Naive thymus-derived CD4-positive, alpha-beta T cell (primary cell): ENCODE results near the gene SCGN. TPM values are rescaled to one million over a fixed set of nuclear protein-coding genes. Genes with fewer than 3 reads are reported as not detected.

Experiments
- ATAC-seq: fragments of 150-1000 bp; cut with Tn5 transposase; 2 replicates; pipeline ENCODE4 v1.10.0; 2021; ENCODE audit warnings: mild to moderate bottlenecking, moderate library complexity
- CTCF ChIA-PET: fragments of 350-600 bp; sonication (Branson Sonifier 250); formaldehyde crosslinking; loops from one replicate; lab custom pipeline; 2021; ENCODE audit warnings: antibody characterized with exemption; lab: Charles Lee
- POLR2A ChIA-PET: fragments of 350-600 bp; sonication (Branson Sonifier 250); formaldehyde crosslinking; loops from one replicate; lab custom pipeline; 2021; ENCODE audit warnings: antibody characterized with exemption, inconsistent platforms; lab: Charles Lee
- DNase-seq, 9 donors: peaks; one replicate each; pipeline versions ENCODE4 v3.0.0 to v3.0.0-alpha.2; 2020 to 2022; ENCODE audit warnings: mixed read lengths in 1 of 9
- H3K27ac ChIP-seq: one replicate; pipeline ENCODE4 v1.7.0; 2013; ENCODE audit warnings: mild to moderate bottlenecking, low read depth, low read length, moderate library complexity
- H3K27me3 ChIP-seq, 2 donors: one replicate each; pipeline ENCODE4 v1.7.0; 2013; ENCODE audit warnings: low read length in 2 of 2, mild to moderate bottlenecking in 2 of 2, moderate library complexity in 2 of 2; ENCODE audit not compliant: control insufficient read depth in 2 of 2, insufficient read depth in 2 of 2
- H3K36me3 ChIP-seq, 3 experiments: 1 replicate in 2 of 3; 2 replicates in 1 of 3; pipeline ENCODE4 v1.7.0; 2013; ENCODE audit warnings: low read length in 3 of 3, mild to moderate bottlenecking in 3 of 3, moderate library complexity in 1 of 3; ENCODE audit not compliant: insufficient read depth in 3 of 3, control insufficient read depth in 2 of 3
- H3K4me1 ChIP-seq, 2 donors: one replicate each; pipeline ENCODE4 v1.7.0; 2013; ENCODE audit warnings: low read length in 2 of 2, mild to moderate bottlenecking in 2 of 2, moderate library complexity in 1 of 2; ENCODE audit not compliant: control insufficient read depth in 2 of 2, insufficient read depth in 2 of 2
- H3K4me3 ChIP-seq: 2 replicates; pipeline ENCODE4 v1.7.0; 2013; ENCODE audit warnings: mild to moderate bottlenecking, low read length
- H3K9me3 ChIP-seq, 3 experiments: 1 replicate in 2 of 3; 2 replicates in 1 of 3; pipeline ENCODE4 v1.7.0; 2013; ENCODE audit warnings: low read length in 3 of 3; ENCODE audit not compliant: control insufficient read depth in 2 of 3
- H3K27ac Mint-ChIP-seq, 9 donors: one replicate each; pipeline ENCODE4 v1.8.0; 2020 to 2022; ENCODE audit warnings: mixed read lengths in 9 of 9, mild to moderate bottlenecking in 8 of 9, moderate library complexity in 5 of 9, inconsistent platforms in 2 of 9
- H3K27me3 Mint-ChIP-seq, 5 donors: one replicate each; pipeline ENCODE4 v1.8.0; 2021 to 2022; ENCODE audit warnings: mixed read lengths in 5 of 5, mild to moderate bottlenecking in 1 of 5
- H3K36me3 Mint-ChIP-seq, 5 donors: one replicate each; pipeline ENCODE4 v1.8.0; 2020 to 2022; ENCODE audit warnings: mixed read lengths in 5 of 5, mild to moderate bottlenecking in 3 of 5, inconsistent platforms in 1 of 5
- H3K4me1 Mint-ChIP-seq, 7 donors: one replicate each; pipeline ENCODE4 v1.8.0; 2020 to 2022; ENCODE audit warnings: mixed read lengths in 7 of 7, mild to moderate bottlenecking in 3 of 7, inconsistent platforms in 1 of 7
- H3K4me3 Mint-ChIP-seq, 10 donors: one replicate each; pipeline ENCODE4 v1.8.0; 2020 to 2022; ENCODE audit warnings: mild to moderate bottlenecking in 10 of 10, mixed read lengths in 10 of 10, moderate library complexity in 6 of 10, inconsistent platforms in 2 of 10
- H3K9me3 Mint-ChIP-seq, 11 donors: one replicate each; pipeline ENCODE4 v1.8.0; 2020 to 2022; ENCODE audit warnings: mixed read lengths in 11 of 11, mild to moderate bottlenecking in 4 of 11, inconsistent platforms in 1 of 11, moderate library complexity in 1 of 11
- intact Hi-C, 2 donors: fragments of 100-400 bp; cut with micrococcal nuclease; formaldehyde crosslinking; loops; one replicate each; pipeline ENCODE4 v1.15.1; 2023
- polyA plus RNA-seq, 2 donors: library from polyadenylated mRNA; unstranded; fragments of 300-500 nt; fragmentation: Illumina TruSeq; gene quantifications; one replicate each; pipeline ENCODE4 v1.2.3, GENCODE V29; 2021
- total RNA-seq, 6 experiments: library from RNA in 5 of 6; stranded (reverse) in 5 of 6; gene quantifications; 1 replicate in 5 of 6; 2 replicates in 1 of 6; pipeline ENCODE4 v1.2.3 and lab custom pipeline; 2021 to 2026

Gene SCGN
- total and polyA plus RNA-seq, 7 experiments from 2014 or later: not detected

DNA sequence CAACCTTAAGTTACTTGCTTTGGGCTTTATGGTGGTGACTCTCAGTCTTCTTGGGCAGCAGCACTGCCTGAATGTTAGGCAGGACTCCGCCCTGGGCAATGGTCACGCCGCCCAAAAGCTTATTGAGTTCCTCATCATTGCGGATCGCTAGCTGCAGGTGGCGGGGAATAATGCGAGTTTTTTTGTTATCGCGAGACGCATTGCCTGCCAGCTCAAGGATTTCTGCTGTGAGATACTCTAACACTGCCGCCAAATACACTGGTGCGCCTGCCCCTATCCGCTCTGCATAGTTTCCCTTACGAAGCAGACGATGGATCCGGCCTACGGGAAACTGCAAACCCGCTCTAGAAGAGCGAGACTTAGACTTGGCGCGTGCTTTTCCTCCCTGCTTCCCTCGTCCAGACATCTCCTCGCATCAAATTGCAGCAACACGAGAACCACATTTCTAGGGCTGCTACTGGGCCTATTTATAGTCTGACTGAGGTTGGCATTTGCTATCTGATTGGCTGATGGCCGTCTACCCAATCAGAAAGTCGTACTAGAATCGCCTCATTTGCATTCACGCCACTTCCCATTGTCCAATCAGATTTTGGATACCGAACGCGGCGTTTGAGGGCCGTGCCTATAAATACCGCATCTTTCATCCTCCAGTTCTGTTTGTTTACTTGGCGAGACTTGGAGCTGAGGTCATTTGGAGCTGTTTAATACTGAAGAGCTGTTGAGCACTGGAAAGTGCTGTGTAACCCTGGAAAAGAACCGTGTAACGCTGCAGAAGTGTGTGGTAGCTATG, 74.3 kb downstream of the SCGN start:
- Histone ChIP-seq H3K27me3 (no peaks in the 10 kb centered on the region), H3K9me3 (no peaks in the 10 kb centered on the region), H3K4me1 (no peaks in the 10 kb centered on the region), H3K4me3 (no peak overlapping the region), H3K27ac (no peak overlapping the region), H3K36me3 (no peaks in the 10 kb centered on the region)
- no peak overlapping the region for H3K27ac Mint-ChIP-seq
- H3K9me3 Mint-ChIP-seq: peaks cover 0 to 5% (median 0%) of the 10 kb centered on the region in 11 donors
- no peaks in the 10 kb centered on the region for H3K4me1 Mint-ChIP-seq
- POLR2A ChIA-PET: no interaction called here
- ATAC-seq (no peak), DNase-seq (no peak)
- H3K36me3 Mint-ChIP-seq: no peaks in the 10 kb centered on the region
- intact Hi-C loops: no loop called here
- CTCF ChIA-PET: interaction anchor here (0.6 kb wide), 1 partner anchor 1887 kb away, joined by 3 read pairs; no protein-coding TSS in a partner anchor
- peaks cover 21 to 38% (median 21%) of the 10 kb centered on the region in 5 donors for H3K27me3 Mint-ChIP-seq
- no peak overlapping the region for H3K4me3 Mint-ChIP-seq

DNA sequence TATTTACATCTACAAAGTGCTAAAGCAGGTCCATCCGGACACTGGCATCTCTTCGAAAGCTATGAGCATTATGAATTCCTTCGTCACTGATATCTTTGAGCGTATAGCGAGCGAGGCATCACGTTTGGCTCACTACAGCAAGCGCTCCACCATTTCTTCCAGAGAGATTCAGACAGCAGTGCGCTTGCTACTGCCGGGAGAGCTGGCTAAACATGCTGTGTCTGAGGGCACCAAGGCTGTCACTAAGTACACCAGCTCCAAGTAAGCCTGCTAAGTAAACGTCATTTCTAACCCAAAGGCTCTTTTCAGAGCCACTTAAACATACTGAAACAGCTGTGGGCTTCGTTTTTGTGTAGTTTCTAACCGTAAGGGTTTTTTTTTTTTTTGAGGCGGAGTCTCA, 75.0 kb downstream of the SCGN start:
- H3K27ac Mint-ChIP-seq: no peak overlapping the region
- ATAC-seq (no peak), DNase-seq (no peak)
- H3K4me3 Mint-ChIP-seq: no peak overlapping the region
- H3K36me3 ChIP-seq: no peaks in the 10 kb centered on the region
- ChIA-PET CTCF (interaction anchor here (0.6 kb wide), 1 partner anchor 1887 kb away, joined by 3 read pairs; no protein-coding TSS in a partner anchor), POLR2A (no interaction called here)
- peaks cover 21 to 40% (median 27%) of the 10 kb centered on the region in 5 donors for H3K27me3 Mint-ChIP-seq
- no peak overlapping the region for H3K27ac ChIP-seq
- no peaks in the 10 kb centered on the region for H3K4me1 ChIP-seq
- H3K36me3 Mint-ChIP-seq: peaks cover 0 to 2% (median 0%) of the 10 kb centered on the region in 5 donors
- H3K9me3 Mint-ChIP-seq: peaks cover 0 to 6% (median 0%) of the 10 kb centered on the region in 11 donors
- H3K4me1 Mint-ChIP-seq: no peaks in the 10 kb centered on the region
- no peaks in the 10 kb centered on the region for H3K9me3 ChIP-seq
- H3K4me3 ChIP-seq: no peak overlapping the region
- no peaks in the 10 kb centered on the region for H3K27me3 ChIP-seq
- intact Hi-C loops: no loop called here

- Histone ChIP-seq H3K4me3 (no peak overlapping the region), H3K9me3 (no peaks in the 10 kb centered on the region), H3K27ac (no peak overlapping the region), H3K27me3 (peaks cover 0 to 7% of the 10 kb centered on the region in 2 donors), H3K36me3 (no peaks in the 10 kb centered on the region), H3K4me1 (no peaks in the 10 kb centered on the region)
- CTCF ChIA-PET: no interaction called here
- peaks cover 27 to 53% (median 48%) of the 10 kb centered on the region in 5 donors for H3K27me3 Mint-ChIP-seq
- intact Hi-C loops: no loop called here
- POLR2A ChIA-PET: interaction anchor here (1.3 kb wide), 1 partner anchor 132 kb away, joined by 4 read pairs; no protein-coding TSS in a partner anchor
- H3K36me3 Mint-ChIP-seq: peaks cover 0 to 3% (median 0%) of the 10 kb centered on the region in 5 donors
- no peak overlapping the region for H3K4me3 Mint-ChIP-seq
- ATAC-seq (no peak), DNase-seq (no peak)
- H3K4me1 Mint-ChIP-seq: no peaks in the 10 kb centered on the region
- H3K27ac Mint-ChIP-seq: no peak overlapping the region
- H3K9me3 Mint-ChIP-seq: peaks cover 0 to 11% (median 3%) of the 10 kb centered on the region in 11 donors
These were observed 78.9 kb downstream of the SCGN start for GRCh38 chr6:25730907-25731306.

- Mint-ChIP-seq H3K4me3 (no peak overlapping the region), H3K4me1 (no peaks in the 10 kb centered on the region), H3K9me3 (peaks cover 0 to 19% (median 6%) of the 10 kb centered on the region in 11 donors), H3K36me3 (peaks cover 0 to 3% (median 0%) of the 10 kb centered on the region in 5 donors), H3K27ac (no peak overlapping the region), H3K27me3 (peaks cover 35 to 58% (median 45%) of the 10 kb centered on the region in 5 donors)
- ChIA-PET POLR2A (interaction anchor here (1.3 kb wide), 1 partner anchor 131 kb away, joined by 4 read pairs; no protein-coding TSS in a partner anchor), CTCF (no interaction called here)
- no peak overlapping the region for H3K4me3 ChIP-seq
- ATAC-seq: no peak
- H3K27me3 ChIP-seq: peaks cover 0 to 7% of the 10 kb centered on the region in 2 donors
- H3K4me1 ChIP-seq: no peaks in the 10 kb centered on the region
- no peak overlapping the region for H3K27ac ChIP-seq
- no peaks in the 10 kb centered on the region for H3K9me3 ChIP-seq
- no peak for DNase-seq
- intact Hi-C loops: no loop called here
- no peaks in the 10 kb centered on the region for H3K36me3 ChIP-seq
These were observed 79.7 kb downstream of the SCGN start for GRCh38 chr6:25731721-25732120.

- CTCF ChIA-PET: no interaction called here
- no peak for ATAC-seq
- peaks cover 44 to 64% (median 50%) of the 10 kb centered on the region in 5 donors for H3K27me3 Mint-ChIP-seq
These were observed 80.6 kb downstream of the SCGN start for GRCh38 chr6:25732468-25733198.

DNA sequence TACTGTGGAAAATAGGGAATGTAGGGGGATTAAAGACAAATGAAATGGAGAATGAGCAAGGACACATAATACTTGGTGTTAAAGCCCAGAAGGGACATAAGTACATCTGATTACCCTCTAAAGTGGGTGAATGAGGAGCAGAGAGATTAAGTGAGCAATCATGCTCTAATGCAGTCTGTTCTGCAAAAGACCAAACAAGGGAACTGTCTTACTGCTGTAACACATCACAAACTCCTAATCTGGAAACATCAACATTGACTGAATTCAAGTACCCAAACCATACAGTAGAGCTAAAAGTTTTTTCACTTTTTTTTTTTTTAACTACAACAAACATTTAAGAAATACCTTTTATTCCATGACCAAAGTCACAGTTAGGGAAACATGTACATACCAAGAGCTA, 83.2 kb downstream of the SCGN start:
- H3K27ac ChIP-seq: no peak overlapping the region
- Mint-ChIP-seq H3K4me3 (no peak overlapping the region), H3K9me3 (peaks cover 0 to 31% (median 15%) of the 10 kb centered on the region in 11 donors), H3K4me1 (no peaks in the 10 kb centered on the region), H3K27me3 (peaks cover 50 to 63% (median 57%) of the 10 kb centered on the region in 5 donors), H3K27ac (no peak overlapping the region), H3K36me3 (peaks cover 0 to 8% (median 3%) of the 10 kb centered on the region in 5 donors)
- POLR2A ChIA-PET: no interaction called here
- no peaks in the 10 kb centered on the region for H3K4me1 ChIP-seq
- DNase-seq (no peak), ATAC-seq (no peak)
- H3K4me3 ChIP-seq: no peak overlapping the region
- no peaks in the 10 kb centered on the region for H3K9me3 ChIP-seq
- CTCF ChIA-PET: no interaction called here
- intact Hi-C loops: no loop called here
- H3K27me3 ChIP-seq: peaks cover 0 to 7% of the 10 kb centered on the region in 2 donors
- no peaks in the 10 kb centered on the region for H3K36me3 ChIP-seq

More at GRCh38 chr6:25732468-25733198, 80.6 kb downstream of the SCGN start:
- Mint-ChIP-seq H3K9me3 (peaks cover 0 to 28% (median 11%) of the 10 kb centered on the region in 11 donors), H3K4me3 (no peak overlapping the region), H3K4me1 (no peaks in the 10 kb centered on the region), H3K27ac (no peak overlapping the region), H3K36me3 (peaks cover 0 to 5% (median 3%) of the 10 kb centered on the region in 5 donors)
- POLR2A ChIA-PET: no interaction called here
- Histone ChIP-seq H3K4me3 (no peak overlapping the region), H3K27ac (no peak overlapping the region), H3K4me1 (no peaks in the 10 kb centered on the region), H3K36me3 (no peaks in the 10 kb centered on the region), H3K9me3 (no peaks in the 10 kb centered on the region), H3K27me3 (peaks cover 0 to 7% of the 10 kb centered on the region in 2 donors)
- DNase-seq: no peak
- intact Hi-C loops: no loop called here
